Spleen (tissue), 7 donors: ENCODE data around the gene TKFC.

Source experiments
- CTCF ChIP-seq, 11 experiments: fragments of 200-600 bp in 7 of 11; fragments of 450-650 bp in 4 of 11; sonication (generic) in 4 of 11; IDR thresholded peaks in 8 of 11; conservative IDR thresholded peaks in 3 of 11; 1 replicate in 7 of 11; 2 replicates in 4 of 11; pipeline versions ENCODE4 v1.4.0 to v1.8.0; 2016 to 2021; ENCODE audit warnings: antibody characterized with exemption in 11 of 11, inconsistent platforms in 4 of 11, mild to moderate bottlenecking in 1 of 11
- POLR2A ChIP-seq, 3 donors: fragments of 450-650 bp; IDR thresholded peaks; one replicate each; pipeline ENCODE4 v1.5.1; 2017; ENCODE audit warnings: antibody characterized with exemption in 3 of 3, mild to moderate bottlenecking in 1 of 3
- donor health status: DM: no; HTN: no; CAD: no; lungs with moderate emphysema.
- donor health status: DM: no; HTN: no; CAD: no.
- donor health status: DM: no; HTN: no; CAD: no.

GRCh38 chr11:61361741-61362541 lies 28.9 kb downstream of the TKFC start, which contains the start of the genes CYB561A3 and TMEM138:
- TF ChIP-seq CTCF (IDR thresholded peaks at IDR 0.05 in 8 of 11, conservative IDR thresholded peaks at IDR 0.05 in 3 of 11): peak in 1 of 11 experiments; percentile 19
- peak; percentile 89 to 94 (median 92) for TF ChIP-seq POLR2A (IDR thresholded peaks at IDR 0.05)
